ENCODE measurements around the gene RAI2. TPM values are rescaled to one million over a fixed set of nuclear protein-coding genes. Genes with fewer than 3 reads are reported as not detected.

RAI2 gene
- total RNA-seq, 4 donors from 2014 or later = 24.4 to 35.3 (median 29.5) TPM

DNA sequence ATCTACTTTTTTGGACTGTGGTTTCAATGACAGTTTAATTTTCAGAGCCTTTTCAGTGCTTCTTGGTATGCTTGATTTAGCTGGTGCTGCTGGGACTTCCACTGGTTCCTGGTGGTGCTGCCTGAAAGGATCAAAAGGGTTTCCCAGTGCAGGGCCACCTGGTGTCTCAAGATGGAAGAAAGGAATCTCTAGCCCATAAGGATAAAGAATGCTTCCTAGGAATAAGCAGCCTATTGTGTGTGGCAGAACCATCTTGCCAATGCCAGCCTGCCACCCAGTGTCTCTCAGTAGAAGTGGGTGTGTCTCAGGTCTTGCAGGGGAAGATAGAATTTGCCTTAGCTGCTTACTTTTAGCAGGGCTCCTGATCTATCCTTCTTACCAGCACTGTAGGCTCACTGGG, 15.0 kb upstream of the RAI2 start:
- TF ChIP-seq CTCF (IDR thresholded peaks at IDR 0.05) (peak in 1 of 3 experiments; percentile 7), POLR2A (IDR thresholded peaks at IDR 0.05; ENCODE audit: low read depth) (no peak), EP300 (IDR thresholded peaks at IDR 0.05) (no peak)
- H3K27ac ChIP-seq (replicated peaks in 1 of 4) = no peak overlapping the region
- H3K27me3 ChIP-seq = peaks cover 0 to 3% (median 0%) of the 10 kb centered on the region in 4 donors
- peaks cover 0 to 4% (median 0%) of the 10 kb centered on the region in 4 donors for H3K9me3 ChIP-seq
- H3K4me1 ChIP-seq = no peaks in the 10 kb centered on the region
- DNase-seq (ENCODE audit: extremely low spot score) = no peak
- H3K4me3 ChIP-seq = no peak overlapping the region
- no peaks in the 10 kb centered on the region for H3K36me3 ChIP-seq
- intact Hi-C loops (cut with DNase I) = no loop called here

DNA sequence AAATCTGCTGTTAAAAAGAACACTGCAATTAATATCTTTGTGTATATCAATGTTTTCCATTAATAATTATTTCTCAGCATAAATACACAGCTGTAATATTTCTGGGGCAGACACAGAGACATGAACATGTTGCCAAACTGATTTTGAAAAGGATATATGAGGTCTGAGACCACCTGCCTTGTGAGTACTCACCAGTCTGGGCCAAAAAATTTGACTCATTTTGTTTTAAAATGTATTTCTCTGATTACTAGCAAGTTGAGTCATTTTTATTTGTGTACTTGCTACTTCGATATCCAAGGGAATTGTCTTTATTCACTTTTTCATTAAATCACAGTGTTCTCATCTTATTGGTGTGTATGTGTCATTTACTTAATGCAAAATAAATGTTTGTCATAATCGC, 8.5 kb upstream of the RAI2 start:
- TF ChIP-seq EP300 (IDR thresholded peaks at IDR 0.05) = no peak
- no peak for TF ChIP-seq CTCF (IDR thresholded peaks at IDR 0.05)
- TF ChIP-seq POLR2A (IDR thresholded peaks at IDR 0.05; ENCODE audit: low read depth) = no peak
- no peak for TF ChIP-seq POLR2AphosphoS5 (IDR thresholded peaks at IDR 0.05)
- H3K4me1 ChIP-seq = no peaks in the 10 kb centered on the region
- H3K27ac ChIP-seq (replicated peaks in 1 of 4) = no peak overlapping the region
- WGBS = 82% methylated on average over 2 of the region's 2 CpGs
- intact Hi-C loops (cut with DNase I) = no loop called here
- H3K27me3 ChIP-seq = no peaks in the 10 kb centered on the region
- no peak overlapping the region for H3K4me3 ChIP-seq
- no peak for DNase-seq (ENCODE audit: extremely low spot score)
- no peaks in the 10 kb centered on the region for H3K36me3 ChIP-seq
- peaks cover 0 to 4% (median 0%) of the 10 kb centered on the region in 4 donors for H3K9me3 ChIP-seq

- no peaks in the 10 kb centered on the region for H3K9me3 ChIP-seq
- H3K27me3 ChIP-seq = no peaks in the 10 kb centered on the region
- peak overlapping the region; percentile 67 to 76 (median 68) for H3K4me3 ChIP-seq
- intact Hi-C loops (cut with DNase I) = no loop called here
- no peaks in the 10 kb centered on the region for H3K36me3 ChIP-seq
- TF ChIP-seq EP300 (IDR thresholded peaks at IDR 0.05) (no peak), CTCF (IDR thresholded peaks at IDR 0.05) (no peak)
- peaks cover 0 to 12% (median 9%) of the 10 kb centered on the region in 4 donors for H3K4me1 ChIP-seq
- WGBS = 37% methylated on average over 11 of the region's 15 CpGs
- DNase-seq (ENCODE audit: extremely low spot score) = no peak
- H3K27ac ChIP-seq (replicated peaks in 1 of 4) = peak overlapping the region; percentile 65 to 75 (median 69)
These were observed 452 bp upstream of the RAI2 start for GRCh38 chrX:17861489-17862011.

- Histone ChIP-seq H3K9me3 (no peaks in the 10 kb centered on the region), H3K27ac (replicated peaks in 1 of 4) (peak overlapping the region; percentile 75 to 79 (median 77)), H3K27me3 (no peaks in the 10 kb centered on the region), H3K36me3 (no peaks in the 10 kb centered on the region), H3K4me3 (peak overlapping the region; percentile 67 to 76 (median 68)), H3K4me1 (peaks cover 0 to 15% (median 11%) of the 10 kb centered on the region in 4 donors)
- intact Hi-C loops (cut with DNase I) = no loop called here
- 45% methylated on average over 22 of the region's 53 CpGs for WGBS
- DNase-seq (ENCODE audit: extremely low spot score) = no peak
- TF ChIP-seq CTCF (IDR thresholded peaks at IDR 0.05) (no peak), POLR2AphosphoS5 (IDR thresholded peaks at IDR 0.05) (no peak), EP300 (IDR thresholded peaks at IDR 0.05) (no peak), POLR2A (IDR thresholded peaks at IDR 0.05; ENCODE audit: low read depth) (no peak)
These were observed 818 bp downstream of the RAI2 start for GRCh38 chrX:17860179-17860780.
